ENCODE results near the gene APEX1.

Gene APEX1

GRCh38 chr14:20455355-20456300, 602 bp downstream of the APEX1 start:
- DNase-seq, result no peak
- TF ChIP-seq CTCF (IDR thresholded peaks at IDR 0.05), result no peak
- peak overlapping the region; percentile 84 to 93 for H3K27ac ChIP-seq
- no peaks in the 10 kb centered on the region for H3K9me3 ChIP-seq
- peaks cover 0 to 49% (median 37%) of the 10 kb centered on the region in 4 donors for H3K4me1 ChIP-seq
- intact Hi-C loops (cut with DNase I; ENCODE audit: low total_unique reads), result no loop called here
- H3K4me3 ChIP-seq, result peak overlapping the region; percentile 71 to 72
- no peaks in the 10 kb centered on the region for H3K27me3 ChIP-seq
- H3K36me3 ChIP-seq, result peaks cover 41 to 56% (median 47%) of the 10 kb centered on the region in 3 donors

DNA sequence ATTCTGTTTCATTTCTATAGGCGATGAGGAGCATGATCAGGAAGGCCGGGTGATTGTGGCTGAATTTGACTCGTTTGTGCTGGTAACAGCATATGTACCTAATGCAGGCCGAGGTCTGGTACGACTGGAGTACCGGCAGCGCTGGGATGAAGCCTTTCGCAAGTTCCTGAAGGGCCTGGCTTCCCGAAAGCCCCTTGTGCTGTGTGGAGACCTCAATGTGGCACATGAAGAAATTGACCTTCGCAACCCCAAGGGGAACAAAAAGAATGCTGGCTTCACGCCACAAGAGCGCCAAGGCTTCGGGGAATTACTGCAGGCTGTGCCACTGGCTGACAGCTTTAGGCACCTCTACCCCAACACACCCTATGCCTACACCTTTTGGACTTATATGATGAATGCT, 1.9 kb downstream of the APEX1 start:
- H3K4me1 ChIP-seq, result peaks cover 0 to 52% (median 38%) of the 10 kb centered on the region in 4 donors
- no peak for DNase-seq
- no peaks in the 10 kb centered on the region for H3K9me3 ChIP-seq
- TF ChIP-seq CTCF (IDR thresholded peaks at IDR 0.05), result no peak
- intact Hi-C loops (cut with DNase I; ENCODE audit: low total_unique reads), result no loop called here
- H3K27ac ChIP-seq, result no peak overlapping the region
- H3K36me3 ChIP-seq, result peaks cover 34 to 42% (median 39%) of the 10 kb centered on the region in 3 donors
- H3K27me3 ChIP-seq, result no peaks in the 10 kb centered on the region
- H3K4me3 ChIP-seq, result no peak overlapping the region

- Histone ChIP-seq H3K9me3 (no peaks in the 10 kb centered on the region), H3K4me3 (no peak overlapping the region), H3K27ac (no peak overlapping the region), H3K27me3 (no peaks in the 10 kb centered on the region), H3K36me3 (peaks cover 30 to 37% (median 36%) of the 10 kb centered on the region in 3 donors), H3K4me1 (peaks cover 0 to 48% (median 36%) of the 10 kb centered on the region in 4 donors)
- TF ChIP-seq CTCF (IDR thresholded peaks at IDR 0.05), result no peak
- no peak for DNase-seq
- intact Hi-C loops (cut with DNase I; ENCODE audit: low total_unique reads), result no loop called here
Measured at GRCh38 chr14:20458031-20458789, 3.2 kb downstream of the APEX1 start.

DNA sequence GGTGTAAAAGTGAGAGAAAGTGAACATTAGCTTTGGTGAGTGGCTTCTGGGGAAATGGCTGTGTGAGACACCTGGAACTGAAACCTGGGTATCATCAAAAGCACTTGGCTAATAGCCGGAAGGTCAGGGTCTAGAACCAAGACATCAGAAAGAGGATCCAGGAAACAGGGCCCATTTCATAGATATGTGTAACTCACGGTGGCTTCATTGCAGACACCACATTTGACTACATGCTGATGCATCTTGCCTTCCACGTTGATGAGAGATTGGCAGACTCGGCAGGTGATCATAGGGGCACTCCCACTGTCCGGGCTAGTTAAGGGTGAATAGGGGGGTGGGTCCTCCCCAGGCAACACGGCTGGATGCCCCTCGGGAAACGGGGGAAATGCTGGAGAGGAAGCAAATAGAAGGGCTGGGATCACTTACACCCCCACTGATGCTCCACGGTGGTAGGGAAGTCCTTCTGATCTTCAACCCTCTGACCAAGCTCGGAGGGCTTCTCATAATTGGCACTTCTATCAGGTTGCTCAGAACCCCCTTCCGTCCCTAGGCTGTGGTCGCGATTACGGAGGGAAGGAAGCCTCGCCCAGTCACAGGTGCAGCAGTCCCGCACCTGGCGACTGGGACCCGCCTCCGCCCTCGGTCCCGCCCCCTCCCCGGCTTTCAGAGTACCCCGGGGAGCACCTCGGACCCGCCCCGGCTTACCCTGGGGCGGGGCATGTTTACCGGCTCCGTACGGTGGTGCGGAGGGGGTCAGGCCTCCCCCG, 5.6 kb downstream of the APEX1 start:
- DNase-seq, result peak in 1 of 2 donors; percentile 73
- intact Hi-C loops (cut with DNase I; ENCODE audit: low total_unique reads), result loop anchor here (5.0 kb wide), 4 partner anchors 48 to 152 kb away; partner anchors contain the start of genes PARP2 and TEP1

More for the DNA sequence above, 5.6 kb downstream of the APEX1 start:
- Histone ChIP-seq H3K27ac (peak overlapping the region; percentile 97), H3K4me1 (peaks cover 0 to 35% (median 26%) of the 10 kb centered on the region in 4 donors), H3K9me3 (no peaks in the 10 kb centered on the region), H3K36me3 (peaks cover 30 to 37% (median 36%) of the 10 kb centered on the region in 3 donors), H3K27me3 (no peaks in the 10 kb centered on the region), H3K4me3 (peak overlapping the region; percentile 99)
- no peak for TF ChIP-seq CTCF (IDR thresholded peaks at IDR 0.05)
